Chondrocyte (in vitro differentiated cells): Measurements from ENCODE around the gene MYH11. TPM values are rescaled to one million over a fixed set of nuclear protein-coding genes. Genes with fewer than 3 reads are reported as not detected.

Source experiments
- DNase-seq: peaks from one replicate; pipeline ENCODE4 v3.0.0; 2021; ENCODE audit warnings: mixed read lengths, low spot score
- H3K27ac Mint-ChIP-seq: one replicate; pipeline ENCODE4 v1.8.0; 2021; ENCODE audit warnings: mild to moderate bottlenecking, moderate library complexity, mixed read lengths; ENCODE audit not compliant: unreplicated experiment
- H3K27me3 Mint-ChIP-seq: 2 replicates; pipeline ENCODE4 v1.8.0; 2021; ENCODE audit warnings: low read depth, mixed read lengths
- H3K36me3 Mint-ChIP-seq: 2 replicates; pipeline ENCODE4 v1.8.0; 2021; ENCODE audit warnings: low read depth, mixed read lengths
- H3K4me1 Mint-ChIP-seq: 2 replicates; pipeline ENCODE4 v1.8.0; 2021; ENCODE audit warnings: low read depth, mild to moderate bottlenecking, mixed read lengths
- H3K4me3 Mint-ChIP-seq: one replicate; pipeline ENCODE4 v1.8.0; 2021; ENCODE audit warnings: mild to moderate bottlenecking, moderate library complexity, mixed read lengths; ENCODE audit not compliant: unreplicated experiment
- H3K9me3 Mint-ChIP-seq: 2 replicates; pipeline ENCODE4 v1.8.0; 2021; ENCODE audit warnings: low read depth, mixed read lengths
- CTCF ChIP-seq: fragments of 200-600 bp; sonication (generic); IDR thresholded peaks from 2 replicates; pipeline ENCODE4 v1.5.0; 2021; ENCODE audit warnings: antibody characterized with exemption, mild to moderate bottlenecking, moderate library complexity
- total RNA-seq: library from RNA; stranded (reverse); gene quantifications from 3 replicates; pipeline ENCODE4 v1.2.1, GENCODE V29; 2021

MYH11 gene
- total RNA-seq, 1 donor from 2014 or later, result 58.3 TPM

DNA sequence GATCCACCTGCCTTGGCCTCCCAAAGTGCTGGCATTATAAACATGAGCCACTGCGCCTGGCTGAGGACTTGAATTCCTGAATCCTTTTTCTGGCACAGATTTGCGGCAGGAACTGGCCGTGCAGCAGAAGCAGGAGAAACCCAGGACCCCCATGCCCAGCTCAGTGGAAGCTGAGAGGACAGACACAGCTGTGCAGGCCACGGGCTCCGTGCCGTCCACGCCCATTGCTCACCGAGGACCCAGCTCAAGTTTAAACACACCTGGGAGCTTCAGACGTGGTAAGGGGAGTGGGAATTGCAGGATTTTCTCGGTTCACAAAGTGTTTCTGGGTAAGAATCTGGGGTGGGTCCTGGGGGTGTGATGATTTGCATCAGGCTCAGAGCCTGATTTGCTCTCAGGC, 165.8 kb downstream of the MYH11 start:
- no peak for TF ChIP-seq CTCF
- Mint-ChIP-seq H3K36me3 (peaks cover 31% of the 10 kb centered on the region), H3K27ac (peak overlapping the region; percentile 85)

GRCh38 chr16:15690296-15690695, 166.5 kb downstream of the MYH11 start:
- DNase-seq, result no peak
- H3K27me3 Mint-ChIP-seq, result no peaks in the 10 kb centered on the region
- no peak overlapping the region for H3K4me3 Mint-ChIP-seq
- H3K9me3 Mint-ChIP-seq, result no peaks in the 10 kb centered on the region
- H3K4me1 Mint-ChIP-seq, result peaks cover 12% of the 10 kb centered on the region
- H3K36me3 Mint-ChIP-seq, result peaks cover 34% of the 10 kb centered on the region
- H3K27ac Mint-ChIP-seq, result peak overlapping the region; percentile 85
- TF ChIP-seq CTCF, result no peak

More for the DNA sequence above, 165.8 kb downstream of the MYH11 start:
- peaks cover 12% of the 10 kb centered on the region for H3K4me1 Mint-ChIP-seq
- no peaks in the 10 kb centered on the region for H3K27me3 Mint-ChIP-seq
- no peak for DNase-seq
- no peak overlapping the region for H3K4me3 Mint-ChIP-seq
- H3K9me3 Mint-ChIP-seq, result no peaks in the 10 kb centered on the region

DNA sequence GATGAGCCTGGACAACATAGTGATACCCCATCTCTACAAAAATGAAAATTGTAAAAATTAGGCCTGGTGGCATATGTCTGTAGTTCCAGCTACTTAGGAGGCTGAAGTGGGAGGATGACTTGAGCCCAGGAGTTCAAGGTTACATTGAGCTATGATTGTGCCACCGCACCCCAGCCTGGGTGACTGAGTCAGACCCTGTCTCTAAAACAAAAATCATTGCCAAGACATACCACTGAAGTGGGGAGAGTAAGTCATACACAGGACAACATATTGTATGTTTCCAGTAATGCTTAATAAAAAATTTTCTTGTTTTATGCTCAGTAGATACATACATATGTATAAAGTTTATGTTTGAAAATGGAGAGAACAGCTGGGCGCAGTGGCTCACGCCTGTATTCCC, 167.5 kb downstream of the MYH11 start:
- Mint-ChIP-seq H3K27me3 (no peaks in the 10 kb centered on the region), H3K4me3 (no peak overlapping the region), H3K9me3 (no peaks in the 10 kb centered on the region), H3K27ac (peak overlapping the region; percentile 66), H3K36me3 (peaks cover 35% of the 10 kb centered on the region), H3K4me1 (peaks cover 12% of the 10 kb centered on the region)
- no peak for TF ChIP-seq CTCF
- no peak for DNase-seq

DNA sequence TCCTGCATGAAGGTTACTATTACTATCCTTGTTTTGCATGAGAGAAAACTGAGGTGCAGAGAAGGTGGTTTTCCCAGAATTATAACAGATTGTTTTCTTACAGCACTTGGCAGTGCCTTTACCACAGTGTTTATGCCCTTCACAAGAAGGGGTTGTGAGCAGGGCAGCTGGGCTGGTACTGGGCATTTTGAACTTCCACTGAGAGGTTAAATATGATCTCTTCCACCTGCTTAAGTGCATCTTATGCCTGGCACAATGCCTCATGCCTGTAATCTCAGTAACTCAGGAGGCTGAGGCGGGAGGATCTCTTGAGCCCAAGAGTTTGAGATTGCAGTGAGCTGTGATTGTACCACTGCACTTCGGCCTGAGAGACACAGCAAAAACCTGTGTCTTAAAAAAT, 170.5 kb downstream of the MYH11 start:
- no peak for DNase-seq
- no peak overlapping the region for H3K27ac Mint-ChIP-seq
- H3K27me3 Mint-ChIP-seq, result no peaks in the 10 kb centered on the region
- no peak overlapping the region for H3K4me3 Mint-ChIP-seq
- no peaks in the 10 kb centered on the region for H3K9me3 Mint-ChIP-seq
- no peak for TF ChIP-seq CTCF
- H3K4me1 Mint-ChIP-seq, result peaks cover 19% of the 10 kb centered on the region
- H3K36me3 Mint-ChIP-seq, result peaks cover 21% of the 10 kb centered on the region

DNA sequence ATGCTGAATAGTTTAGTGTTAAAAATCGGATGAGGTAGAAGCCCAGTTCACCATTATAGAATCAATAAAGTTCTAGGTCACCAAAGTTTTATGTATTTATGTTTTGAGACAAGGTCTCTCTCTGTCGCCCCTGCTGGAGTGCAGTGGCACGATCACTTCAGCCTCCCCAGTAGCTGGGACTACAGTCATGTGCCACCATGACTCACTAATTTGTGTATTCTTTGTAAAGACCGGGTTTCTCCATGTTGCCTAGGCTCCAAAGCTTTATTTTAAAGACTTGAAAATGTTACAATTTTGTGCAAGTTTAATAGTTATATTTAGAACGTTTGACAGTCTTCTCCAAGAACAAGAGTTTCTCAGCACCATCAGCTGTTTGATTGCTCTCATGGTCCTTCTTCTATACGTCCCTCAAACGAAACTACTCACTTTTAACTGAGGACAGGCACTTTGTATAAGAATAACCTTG, 174.7 kb downstream of the MYH11 start:
- peak; percentile 76 for TF ChIP-seq CTCF
- Mint-ChIP-seq H3K4me1 (peaks cover 7% of the 10 kb centered on the region), H3K27ac (peak overlapping the region; percentile 71), H3K4me3 (no peak overlapping the region), H3K27me3 (no peaks in the 10 kb centered on the region), H3K9me3 (no peaks in the 10 kb centered on the region), H3K36me3 (peaks cover 24% of the 10 kb centered on the region)
- no peak for DNase-seq
